IMR-90 (cell line): ENCODE measurements around the gene RSBN1L. TPM values are rescaled to one million over a fixed set of nuclear protein-coding genes. Genes with fewer than 3 reads are reported as not detected.

Experiments
- ATAC-seq: fragments of 200-7000 bp; cut with Tn5 transposase; 2 replicates; pipeline ENCODE4 v1.9.1; 2020; ENCODE audit warnings: low read depth, mild to moderate bottlenecking, moderate library complexity
- BruUV-seq: library from RNA; stranded (reverse); fragments of 400-500 nt; replicated peaks from 2 replicates; lab custom pipeline; 2021; lab: Mats Ljungman, UMichigan
- CTCF ChIA-PET: fragments of 300-600 bp; formaldehyde crosslinking; extraction: SDS; loops from one replicate; lab custom pipeline; 2021; ENCODE audit warnings: antibody characterized with exemption; lab: Yijun Ruan, JAX
- POLR2A ChIA-PET: fragments of 300-600 bp; sonication (Branson Sonifier 250); formaldehyde crosslinking; loops from one replicate; lab custom pipeline; 2022; ENCODE audit warnings: antibody characterized with exemption; ENCODE audit not compliant: unreplicated experiment; lab: Charles Lee
- DNase-seq: peaks from one replicate; pipeline ENCODE4 v3.0.0; 2013
- H2AFZ ChIP-seq: replicated peaks from 2 replicates; pipeline ENCODE3; 2013; ENCODE audit warnings: low read length, mild to moderate bottlenecking; ENCODE audit not compliant: poor library complexity
- H2AK5ac ChIP-seq: 2 replicates; pipeline ENCODE4 v1.6.1; 2013; ENCODE audit warnings: low read depth, low read length, inconsistent platforms
- H2AK9ac ChIP-seq: replicated peaks from 2 replicates; pipeline ENCODE3; 2013; ENCODE audit warnings: mild to moderate bottlenecking, low read depth, low read length, moderate library complexity; ENCODE audit not compliant: poor library complexity
- H2BK120ac ChIP-seq: 2 replicates; pipeline ENCODE4 v1.6.1; 2013; ENCODE audit warnings: low read depth, low read length, inconsistent platforms
- H2BK15ac ChIP-seq: 3 replicates; pipeline ENCODE4 v1.6.1; 2013; ENCODE audit warnings: low read depth, low read length, inconsistent platforms
- H2BK20ac ChIP-seq: 2 replicates; pipeline ENCODE4 v1.6.1; 2013; ENCODE audit warnings: low read depth, mild to moderate bottlenecking, inconsistent platforms, low read length, moderate library complexity
- H2BK5ac ChIP-seq: 2 replicates; pipeline ENCODE4 v1.6.1; 2013; ENCODE audit warnings: mild to moderate bottlenecking, low read depth, low read length, inconsistent platforms; ENCODE audit not compliant: poor library complexity, severe bottlenecking
- H3K14ac ChIP-seq: replicated peaks from 2 replicates; pipeline ENCODE4 v1.6.1; 2013; ENCODE audit warnings: low read depth, low read length, inconsistent platforms
- H3K18ac ChIP-seq: 2 replicates; pipeline ENCODE4 v1.6.1; 2013; ENCODE audit warnings: low read depth, low read length, control low read depth
- H3K23ac ChIP-seq: 2 replicates; pipeline ENCODE4 v1.6.1; 2013; ENCODE audit warnings: low read depth, low read length, inconsistent platforms
- H3K27ac ChIP-seq: 2 replicates; pipeline ENCODE4 v1.5.1; 2013; ENCODE audit warnings: mild to moderate bottlenecking, control low read depth, low read length; ENCODE audit not compliant: insufficient read depth
- H3K27me3 ChIP-seq: 2 replicates; pipeline ENCODE4 v1.6.1; 2013; ENCODE audit warnings: low read length; ENCODE audit not compliant: control insufficient read depth, insufficient read depth
- H3K36me3 ChIP-seq: 2 replicates; pipeline ENCODE4 v1.6.1; 2013; ENCODE audit warnings: low read length, mixed read lengths; ENCODE audit not compliant: control insufficient read depth, insufficient read depth
- H3K4ac ChIP-seq: 2 replicates; pipeline ENCODE4 v1.6.1; 2013; ENCODE audit warnings: low read depth, low read length, inconsistent platforms
- H3K4me1 ChIP-seq: 2 replicates; pipeline ENCODE4 v1.6.1; 2013; ENCODE audit warnings: low read length, mixed read lengths; ENCODE audit not compliant: control insufficient read depth, insufficient read depth
- H3K4me2 ChIP-seq: 2 replicates; pipeline ENCODE4 v1.6.1; 2013; ENCODE audit warnings: low read depth, mild to moderate bottlenecking, control low read depth, low read length, moderate library complexity
- H3K4me3 ChIP-seq: 2 replicates; pipeline ENCODE4 v1.5.1; 2013; ENCODE audit warnings: low read depth, mild to moderate bottlenecking, control low read depth, low read length, moderate library complexity; ENCODE audit not compliant: insufficient read depth
- H3K56ac ChIP-seq: 2 replicates; pipeline ENCODE4 v1.6.1; 2013; ENCODE audit warnings: low read length, inconsistent platforms; ENCODE audit not compliant: insufficient read depth; ENCODE audit errors: extremely low read depth
- H3K79me1 ChIP-seq, 2 experiments: 2 replicates each; pipeline ENCODE4 v1.6.1; 2013; ENCODE audit warnings: low read length in 2 of 2, inconsistent platforms in 1 of 2, low read depth in 1 of 2
- H3K9ac ChIP-seq: 2 replicates; pipeline ENCODE4 v1.6.1; 2013; ENCODE audit warnings: low read depth, low read length, control low read depth
- H3K9me1 ChIP-seq: 2 replicates; pipeline ENCODE4 v1.6.1; 2013; ENCODE audit warnings: low read length, inconsistent platforms; ENCODE audit not compliant: insufficient read depth
- H3K9me3 ChIP-seq: 2 replicates; pipeline ENCODE4 v1.6.1; 2013; ENCODE audit warnings: low read length; ENCODE audit not compliant: control insufficient read depth, insufficient read depth
- H4K20me1 ChIP-seq: 2 replicates; pipeline ENCODE4 v1.6.1; 2013; ENCODE audit warnings: low read length, inconsistent platforms; ENCODE audit not compliant: insufficient read depth
- H4K5ac ChIP-seq: 2 replicates; pipeline ENCODE4 v1.6.1; 2013; ENCODE audit warnings: mild to moderate bottlenecking, low read depth, low read length, control low read depth
- H4K8ac ChIP-seq, 2 experiments: 2 replicates each; pipeline ENCODE4 v1.6.1; 2013; ENCODE audit warnings: low read depth in 2 of 2, low read length in 2 of 2, control low read depth in 1 of 2, inconsistent platforms in 1 of 2
- H4K91ac ChIP-seq: 2 replicates; pipeline ENCODE4 v1.6.1; 2013; ENCODE audit warnings: low read depth, low read length, inconsistent platforms; ENCODE audit not compliant: insufficient read depth
- BHLHE40 ChIP-seq: fragments of 150-350 bp; IDR thresholded peaks from 2 replicates; pipeline ENCODE4 v1.6.1; 2016; ENCODE audit warnings: mild to moderate bottlenecking, low read depth, low read length
- CTCF ChIP-seq: conservative IDR thresholded peaks from 2 replicates; pipeline ENCODE4 v1.5.1; 2012; ENCODE audit warnings: mild to moderate bottlenecking, low read depth, low read length, improper control_type of control experiment
- ELK1 ChIP-seq: fragments of 150-350 bp; IDR thresholded peaks from 2 replicates; pipeline ENCODE4 v1.6.1; 2016; ENCODE audit warnings: low read depth, mild to moderate bottlenecking, low read length, moderate library complexity, borderline replicate concordance
- FOS ChIP-seq: fragments of 150-350 bp; IDR thresholded peaks from 2 replicates; pipeline ENCODE4 v1.6.1; 2016; ENCODE audit warnings: low read depth, low read length
- MAFK ChIP-seq: IDR thresholded peaks from 2 replicates; pipeline ENCODE4 v1.6.1; 2012; ENCODE audit warnings: low read depth, low read length, improper control_type of control experiment
- MXI1 ChIP-seq: IDR thresholded peaks from 2 replicates; pipeline ENCODE4 v1.6.1; 2012; ENCODE audit warnings: low read depth, mild to moderate bottlenecking, low read length, moderate library complexity, borderline replicate concordance
- RAD21 ChIP-seq: IDR thresholded peaks from 2 replicates; pipeline ENCODE4 v1.6.1; 2012; ENCODE audit warnings: low read length, improper control_type of control experiment
- SMC3 ChIP-seq: fragments of 150-350 bp; IDR thresholded peaks from 2 replicates; pipeline ENCODE4 v1.6.1; 2016; ENCODE audit warnings: low read depth, mild to moderate bottlenecking, antibody characterized with exemption, low read length, moderate library complexity
- WGBS, 2 experiments: methylation state at CpG; one replicate each; pipeline versions ENCODE4 v1.1.5 to v1.1.7; 2013; ENCODE audit warnings: missing lambda C conversion rate in 2 of 2; ENCODE audit not compliant: insufficient read length in 1 of 2; ENCODE audit errors: extremely low coverage in 2 of 2; 5-methylcytosine and 5-hydroxymethylcytosine counted together
- dilution Hi-C: fragments of 300-500 bp; cut with HindIII; formaldehyde crosslinking; loops from one replicate; pipeline ENCODE4 v1.14.3; 2018; ENCODE audit warnings: low sequenced_read_pairs; ENCODE audit not compliant: unreplicated experiment
- in situ Hi-C: fragments of 300-500 bp; cut with MboI; formaldehyde crosslinking; loops from 3 replicates; pipeline ENCODE4 v1.14.3; 2019; ENCODE audit warnings: low sequenced_read_pairs, inconsistent platforms, mixed read lengths
- intact Hi-C: fragments of 100-400 bp; cut with micrococcal nuclease; formaldehyde crosslinking; loops from 2 replicates; pipeline ENCODE4 v1.10.0; 2022
- polyA plus RNA-seq, 3 experiments: library from polyadenylated mRNA; depleted of rRNA; stranded (reverse); fragments of >200 nt; gene quantifications; 2 replicates each; pipeline ENCODE4 v1.2.3, GENCODE V29; 2012; ENCODE audit warnings: low replicate concordance in 1 of 3
- total RNA-seq: library from RNA; depleted of rRNA; stranded (reverse); fragments of >200 nt; gene quantifications from 2 replicates; pipeline ENCODE4 v1.2.3, GENCODE V29; 2012

Gene RSBN1L
- total and polyA plus RNA-seq, 2 of the 4 experiments (the other 2 are of a cell fraction) = 7.8 to 14.7 TPM

- TF ChIP-seq ELK1 = no peak
Measured at GRCh38 chr7:77649716-77650349, 46.4 kb upstream of the RSBN1L start (continued).

- no peak overlapping the region for H3K27ac ChIP-seq
- DNase-seq (peak; percentile 47), ATAC-seq (peak; percentile 19; the same call in 1 of the 2 replicates)
- H3K27me3 ChIP-seq = no peaks in the 10 kb centered on the region
- H3K9me1 ChIP-seq = 0 out of 2 replicates have a peak, but pooled peaks cover 3% of the 10 kb centered on the region
- H4K8ac ChIP-seq = no peak overlapping the region
- H3K56ac ChIP-seq = no peak overlapping the region
- no peak overlapping the region for H2BK120ac ChIP-seq
- BruUV-seq = no TSS peak
- POLR2A ChIA-PET = interaction anchor here (0.5 kb wide), 1 partner anchor 334 kb away, joined by 4 read pairs; no protein-coding TSS in a partner anchor
- H4K20me1 ChIP-seq = peaks cover 4% of the 10 kb centered on the region; the same call in 1 of the 2 replicates
- no peak overlapping the region for H2AK5ac ChIP-seq
- dilution Hi-C loops (no loop called here), in situ Hi-C loops (loop anchor here (25.0 kb wide), 1 partner anchor 286 kb away; no protein-coding TSS in a partner anchor), intact Hi-C loops (loop anchor here (1.0 to 5.0 kb wide), 2 partner anchors 108 to 266 kb away; no protein-coding TSS in a partner anchor)
- H2BK20ac ChIP-seq = no peak overlapping the region
- no peak overlapping the region for H3K9ac ChIP-seq
- H3K18ac ChIP-seq = no peak overlapping the region
- no peak overlapping the region for H3K4me2 ChIP-seq
- H3K4me1 ChIP-seq = peaks cover 6% of the 10 kb centered on the region; the same call in 1 of the 2 replicates
- H3K4me3 ChIP-seq = no peak overlapping the region
- WGBS, 2 experiments = no CpG with 5 or more reads among the region's 3 CpGs
- H2AK9ac ChIP-seq = no peak overlapping the region
- H3K9me3 ChIP-seq = no peaks in the 10 kb centered on the region
- no peak overlapping the region for H3K14ac ChIP-seq
- no peak overlapping the region for H2AFZ ChIP-seq
- no peak overlapping the region for H4K91ac ChIP-seq
- CTCF ChIA-PET = interaction anchor here (0.6 to 1.6 kb wide), 15 partner anchors 10 to 571 kb away, joined by 3 to 12 read pairs (median 3); partner anchors contain the start of genes PHTF2, RSBN1L and TMEM60
- peak overlapping the region; percentile 68; the same call in 1 of the 2 replicates for H4K5ac ChIP-seq
- peaks cover 8 to 29% of the 10 kb centered on the region in 2 experiments; a peak in 3 of 4 replicates for H3K79me1 ChIP-seq
- no peak overlapping the region for H3K4ac ChIP-seq
- H2BK15ac ChIP-seq = no peak overlapping the region
- H3K36me3 ChIP-seq = peaks cover 17% of the 10 kb centered on the region
- H3K23ac ChIP-seq = no peak overlapping the region
- H2BK5ac ChIP-seq = no peak overlapping the region
- TF ChIP-seq ELK1 (no peak), RAD21 (peak; percentile 64), BHLHE40 (no peak), FOS (no peak), MXI1 (no peak), MAFK (no peak), CTCF (peak; percentile 65), SMC3 (peak; percentile 61)
Measured at GRCh38 chr7:77651575-77652162, 44.6 kb upstream of the RSBN1L start.
